Measurements from ENCODE around the gene SBF2.

DNA sequence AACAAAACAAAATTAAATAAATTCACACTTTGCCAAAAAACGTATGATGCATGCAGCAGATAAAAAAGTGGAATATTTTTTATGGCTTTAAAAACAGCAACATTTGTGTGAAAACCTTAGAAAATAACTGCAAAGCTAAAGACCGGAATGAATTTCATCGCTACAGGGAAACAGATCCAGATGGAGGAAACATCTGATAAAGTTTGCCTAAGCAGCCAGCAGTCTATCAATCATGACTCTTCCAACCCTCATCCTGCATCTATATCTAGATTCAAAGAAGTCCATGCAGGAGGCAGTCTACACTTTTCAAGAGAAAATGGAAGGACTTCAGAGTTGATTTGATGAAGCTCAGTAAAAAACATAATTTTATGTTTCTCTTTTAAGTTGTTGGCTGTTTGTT lies 503.3 kb downstream of the SBF2 start:
- TF ChIP-seq, protein P1, sequence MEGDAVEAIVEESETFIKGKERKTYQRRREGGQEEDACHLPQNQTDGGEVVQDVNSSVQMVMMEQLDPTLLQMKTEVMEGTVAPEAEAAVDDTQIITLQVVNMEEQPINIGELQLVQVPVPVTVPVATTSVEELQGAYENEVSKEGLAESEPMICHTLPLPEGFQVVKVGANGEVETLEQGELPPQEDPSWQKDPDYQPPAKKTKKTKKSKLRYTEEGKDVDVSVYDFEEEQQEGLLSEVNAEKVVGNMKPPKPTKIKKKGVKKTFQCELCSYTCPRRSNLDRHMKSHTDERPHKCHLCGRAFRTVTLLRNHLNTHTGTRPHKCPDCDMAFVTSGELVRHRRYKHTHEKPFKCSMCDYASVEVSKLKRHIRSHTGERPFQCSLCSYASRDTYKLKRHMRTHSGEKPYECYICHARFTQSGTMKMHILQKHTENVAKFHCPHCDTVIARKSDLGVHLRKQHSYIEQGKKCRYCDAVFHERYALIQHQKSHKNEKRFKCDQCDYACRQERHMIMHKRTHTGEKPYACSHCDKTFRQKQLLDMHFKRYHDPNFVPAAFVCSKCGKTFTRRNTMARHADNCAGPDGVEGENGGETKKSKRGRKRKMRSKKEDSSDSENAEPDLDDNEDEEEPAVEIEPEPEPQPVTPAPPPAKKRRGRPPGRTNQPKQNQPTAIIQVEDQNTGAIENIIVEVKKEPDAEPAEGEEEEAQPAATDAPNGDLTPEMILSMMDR (conservative IDR thresholded peaks at IDR 0.05; ENCODE audit: low read depth, low read length): no peak
- no peak for TF ChIP-seq EZH2phosphoT487 (IDR thresholded peaks at IDR 0.05; ENCODE audit: borderline replicate concordance, low read length)
- TF ChIP-seq EZH2 (IDR thresholded peaks at IDR 0.05; ENCODE audit: low read length, unreplicated experiment): no peak
